Fibroblast of upper back skin (primary cell): Measurements from ENCODE around the gene AGBL4.
"Not testable (repeated sequence)": the region's sequence is repeated elsewhere in the genome, so short reads cannot be mapped to it uniquely, and the experiment has no call there.

Experiments
- DNase-seq: peaks from one replicate; pipeline ENCODE4 v3.0.0-alpha.2; 2013

Gene AGBL4

GRCh38 chr1:49160677-49161076, 863.1 kb downstream of the AGBL4 start:
- DNase-seq, result no peak

DNA sequence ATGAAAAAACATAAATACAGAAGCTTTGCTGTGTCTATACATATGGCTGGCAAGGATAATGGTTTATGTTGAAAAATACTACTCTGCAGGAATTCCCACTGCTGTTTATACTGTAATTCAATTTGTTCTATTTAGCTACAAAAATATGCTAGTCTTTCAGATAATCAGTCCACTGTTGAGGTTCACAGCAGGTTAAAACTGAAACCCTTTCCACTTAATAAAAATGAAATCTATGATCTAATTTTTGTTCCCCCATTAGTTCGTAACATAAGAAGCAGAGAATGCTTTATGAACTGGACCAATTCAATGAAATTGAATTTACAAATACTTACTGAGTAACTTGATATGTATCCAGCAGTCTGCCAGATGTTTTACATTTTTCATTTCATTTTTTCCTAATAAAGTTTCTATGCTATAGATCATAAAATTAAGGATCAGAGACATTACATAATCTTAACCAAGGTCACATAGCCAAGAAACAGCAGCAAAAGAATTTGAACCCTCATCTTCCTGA, 887.0 kb downstream of the AGBL4 start:
- DNase-seq, result peak; percentile 1

DNA sequence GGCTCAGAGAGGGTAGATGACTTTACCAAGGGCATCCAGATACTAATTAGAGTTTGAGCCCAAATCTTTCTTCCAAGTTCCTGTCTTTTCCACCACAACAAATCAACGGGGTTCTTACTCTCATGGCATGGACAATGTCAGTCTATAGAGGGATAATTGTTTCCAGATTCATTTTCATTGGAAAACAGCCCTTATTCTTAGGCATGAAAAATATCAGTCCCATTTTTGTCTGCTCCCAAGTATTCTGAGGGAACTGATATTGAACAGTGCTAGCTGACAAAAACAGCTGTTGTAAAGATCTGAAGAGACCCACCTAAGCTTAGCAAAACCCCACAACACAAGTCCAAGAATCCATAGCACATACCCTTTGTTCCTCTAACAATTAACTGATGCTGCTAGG, 898.0 kb downstream of the AGBL4 start:
- DNase-seq, result no peak

DNA sequence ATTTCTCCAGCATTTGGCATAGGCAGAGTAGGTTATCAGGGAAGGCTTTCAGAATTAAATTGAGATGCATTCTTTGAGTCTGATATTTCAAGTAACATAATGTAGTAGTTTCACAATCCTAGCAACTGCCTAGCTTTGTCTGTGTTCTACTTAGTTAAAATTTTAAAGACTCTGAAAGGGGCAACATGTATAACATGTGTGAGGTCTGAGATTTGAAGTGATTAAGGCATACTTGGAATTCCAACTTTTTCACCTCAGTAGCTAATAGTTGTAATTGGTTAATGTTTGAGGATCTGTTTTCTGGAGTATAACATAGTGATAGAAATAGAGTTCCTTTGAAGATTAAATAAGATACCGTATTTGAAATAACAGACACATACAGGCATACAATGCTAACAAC, 911.8 kb downstream of the AGBL4 start:
- DNase-seq, result no peak

GRCh38 chr1:49106445-49106844, 917.3 kb downstream of the AGBL4 start:
- peak; percentile 33 for DNase-seq

DNA sequence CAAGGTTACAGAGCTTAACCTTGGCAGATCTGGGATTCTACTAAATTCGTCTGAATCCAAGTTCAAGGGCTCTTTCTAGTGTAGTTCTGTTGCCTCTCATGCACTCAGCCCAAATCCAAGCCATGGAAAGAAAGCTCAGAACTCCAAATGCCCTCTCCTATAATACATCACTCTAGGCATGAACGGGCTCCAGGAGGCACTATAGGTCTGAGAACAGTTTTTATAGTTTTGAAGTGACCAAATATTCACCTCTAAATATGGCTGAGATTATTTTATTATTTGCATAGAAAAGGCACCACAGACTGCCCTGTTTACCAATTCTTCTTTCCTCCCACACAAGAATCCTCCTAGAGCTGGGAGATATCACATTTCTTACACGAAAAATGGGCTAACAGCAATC, 919.2 kb downstream of the AGBL4 start:
- peak; percentile 7 for DNase-seq

- DNase-seq, result peak; percentile 97
Observed at GRCh38 chr1:49102752-49103151, 921.0 kb downstream of the AGBL4 start.

- DNase-seq, result no peak
Observed at GRCh38 chr1:49098866-49099265, 924.9 kb downstream of the AGBL4 start.

DNA sequence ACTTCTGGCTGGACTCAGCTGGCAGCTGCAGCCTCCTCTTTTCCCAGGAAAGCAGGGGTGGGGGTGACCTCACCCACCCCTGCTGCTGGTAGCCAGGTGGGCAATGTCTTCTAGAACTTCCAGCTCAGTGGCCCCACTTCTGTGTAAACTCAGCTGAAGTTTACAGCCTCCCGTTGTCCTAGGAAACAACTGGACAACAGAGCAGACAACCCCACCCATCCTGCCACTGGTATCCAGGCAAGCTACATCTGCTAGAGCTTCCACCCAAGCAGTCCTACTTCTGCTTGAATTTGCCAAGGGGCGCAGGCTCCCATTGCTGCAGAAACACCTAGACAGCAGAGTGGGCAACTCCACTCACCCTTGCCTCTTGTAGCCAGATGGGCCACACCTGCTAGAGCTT, 937.4 kb downstream of the AGBL4 start:
- DNase-seq, result no peak

- no peak for DNase-seq
Observed at GRCh38 chr1:49085079-49085478, 938.7 kb downstream of the AGBL4 start.

GRCh38 chr1:49060766-49061165, 963.0 kb downstream of the AGBL4 start:
- peak; percentile 99 for DNase-seq

DNA sequence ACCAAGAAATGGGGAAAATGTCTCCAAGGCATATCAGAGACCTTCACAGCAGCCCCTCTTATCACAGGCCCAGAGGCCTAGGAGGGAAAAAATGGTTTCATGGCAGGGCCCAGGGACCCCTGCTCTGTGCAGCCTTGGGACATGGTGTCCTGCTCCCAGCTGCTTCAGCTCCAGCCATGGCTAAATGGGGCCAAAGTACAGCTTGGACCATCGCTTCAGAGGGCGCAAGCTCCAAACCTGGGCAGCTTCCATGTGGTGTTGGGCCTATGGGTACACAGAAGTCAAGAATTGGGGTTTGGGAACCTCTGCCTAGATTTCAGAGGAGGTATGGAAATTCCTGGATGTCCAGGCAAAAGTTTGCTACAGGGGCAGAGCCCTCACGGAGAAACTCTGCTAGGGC, 964.7 kb downstream of the AGBL4 start:
- no peak for DNase-seq

DNA sequence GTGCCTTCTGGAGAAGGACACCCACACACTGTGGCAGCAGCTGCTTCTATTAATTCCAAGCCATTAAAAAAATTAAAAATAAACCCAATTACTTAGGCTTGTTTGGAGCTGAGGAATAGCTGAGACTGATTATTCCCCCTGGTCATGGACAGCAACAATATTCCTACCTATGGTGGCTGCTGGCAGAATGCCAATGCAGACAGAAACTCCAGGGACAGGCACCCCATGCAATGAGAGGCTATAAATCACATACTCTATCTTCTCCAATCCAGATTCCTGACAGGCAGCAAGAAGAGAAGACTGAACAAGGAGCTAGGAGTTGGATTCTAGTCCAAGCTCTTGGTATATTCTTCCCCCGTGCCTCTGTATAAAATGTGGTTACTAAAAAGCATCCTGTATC, 971.7 kb downstream of the AGBL4 start:
- DNase-seq, result no peak

DNA sequence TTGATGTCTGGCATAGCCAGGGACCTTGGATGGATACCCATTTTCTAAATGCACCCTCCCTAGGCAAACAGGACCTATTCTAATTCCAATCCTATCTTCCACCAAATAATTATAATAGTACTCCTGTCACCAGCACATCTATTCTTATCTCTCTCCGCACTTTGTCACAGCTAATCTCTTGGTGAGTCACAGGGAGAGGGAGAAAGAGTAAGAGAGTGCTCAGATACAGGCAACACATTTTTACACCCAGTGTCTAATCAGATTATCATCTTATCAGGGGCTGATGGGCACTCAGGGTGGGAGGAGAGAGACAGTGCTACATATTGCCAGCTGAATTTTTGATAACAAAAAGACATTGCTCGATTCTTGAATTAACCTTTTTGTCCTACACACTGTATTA, 972.1 kb downstream of the AGBL4 start:
- DNase-seq, result no peak

GRCh38 chr1:49050041-49050440, 973.7 kb downstream of the AGBL4 start:
- no peak for DNase-seq

GRCh38 chr1:49048188-49048587, 975.6 kb downstream of the AGBL4 start:
- no peak for DNase-seq

- no peak for DNase-seq
Observed at GRCh38 chr1:49046305-49046704, 977.4 kb downstream of the AGBL4 start.

- DNase-seq, result no peak
Observed at GRCh38 chr1:49045371-49045770, 978.4 kb downstream of the AGBL4 start.

DNA sequence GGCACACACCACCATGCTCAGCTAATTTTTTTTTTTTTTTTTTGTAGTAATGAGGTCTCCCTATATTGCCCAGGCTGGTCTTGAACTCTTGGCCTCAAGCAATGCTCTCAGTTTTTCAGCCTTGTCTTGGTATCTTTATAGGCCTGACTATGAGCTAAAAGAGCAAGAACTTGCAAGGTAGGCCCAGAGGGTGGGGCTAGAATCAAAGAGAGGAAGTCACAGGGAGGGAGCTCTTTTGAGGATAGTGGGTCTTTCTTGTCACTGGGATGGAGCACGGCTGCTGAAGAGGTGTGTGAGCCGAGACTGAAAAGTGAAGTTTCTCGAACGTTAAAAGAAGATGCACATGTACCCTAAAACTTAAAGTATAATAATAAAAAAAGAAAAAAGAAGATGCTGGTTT, 987.1 kb downstream of the AGBL4 start:
- DNase-seq, result peak; percentile 21

GRCh38 chr1:49028396-49028795, 995.4 kb downstream of the AGBL4 start:
- peak; percentile 13 for DNase-seq

DNA sequence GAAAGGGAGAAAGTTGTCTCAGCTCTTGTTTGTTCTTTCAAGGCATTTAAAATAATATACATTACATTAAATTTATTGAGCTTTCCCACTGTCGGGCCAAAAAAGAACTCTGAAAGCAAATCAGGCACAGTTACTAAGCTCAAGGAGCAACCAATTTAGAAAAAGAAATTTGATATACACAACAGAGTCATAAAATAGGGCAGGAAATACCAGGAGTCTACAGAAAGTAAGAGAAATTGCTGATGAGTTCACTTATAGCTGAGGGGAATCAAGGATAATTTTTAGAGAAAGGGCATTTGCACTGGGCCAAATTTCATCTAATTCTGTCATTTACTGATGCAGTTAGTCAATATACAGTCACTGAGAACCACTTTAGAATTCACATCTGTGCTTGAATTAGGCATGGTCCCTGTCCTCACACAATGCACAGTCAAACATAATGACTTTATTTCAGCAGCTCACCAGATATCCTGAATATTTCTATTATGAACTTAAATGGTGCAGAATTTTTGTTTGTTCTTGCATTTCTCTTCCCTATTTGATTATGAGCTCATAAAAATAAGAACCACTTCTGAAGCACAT, 997.4 kb downstream of the AGBL4 start:
- no peak for DNase-seq

GRCh38 chr1:49016030-49016977, 1007.5 kb downstream of the AGBL4 start:
- DNase-seq, result peak; percentile 63

DNA sequence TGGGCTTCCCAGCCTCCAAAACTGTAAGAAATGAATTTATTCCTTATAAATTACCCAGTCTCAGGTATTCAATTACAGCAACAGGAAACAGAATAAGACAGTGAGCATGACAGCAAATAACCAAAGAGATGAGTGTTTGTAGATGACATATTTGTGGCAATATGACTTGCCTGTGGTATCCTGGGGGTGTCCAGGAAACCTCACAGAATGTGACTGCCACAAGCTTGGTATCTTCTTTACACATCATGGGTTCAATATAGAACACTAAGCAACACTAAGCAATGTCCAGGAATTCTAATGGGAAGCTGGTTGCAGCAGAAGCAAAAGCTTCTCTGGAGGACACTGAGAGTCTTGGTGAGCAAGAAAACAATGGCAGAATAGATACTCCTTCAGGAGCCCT, 1010.7 kb downstream of the AGBL4 start:
- peak; percentile 9 for DNase-seq

DNA sequence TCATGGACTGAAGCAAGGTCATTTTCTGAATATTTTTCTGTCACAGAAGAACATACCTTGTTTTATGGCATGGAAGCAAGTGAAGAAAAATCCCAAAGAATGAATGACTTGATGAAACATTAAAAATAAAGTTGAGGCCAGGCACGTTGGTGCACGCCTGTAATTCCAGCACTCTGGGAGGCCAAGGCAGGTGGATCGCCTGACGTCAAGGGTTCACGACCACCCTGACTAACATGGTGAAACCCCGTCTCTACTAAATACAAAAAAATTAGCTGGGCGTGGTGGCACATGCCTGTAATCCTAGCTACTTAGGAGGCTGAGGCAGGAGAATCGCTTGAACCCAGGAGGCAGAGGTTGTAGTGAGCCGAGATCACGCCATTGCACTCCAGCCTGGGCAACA, 1020.8 kb downstream of the AGBL4 start:
- DNase-seq, result not testable (repeated sequence)
